Astrocyte (in vitro differentiated cells and primary cell): ENCODE data around the gene IL4I1.

ENCODE experiments used
- EZH2 ChIP-seq: IDR thresholded peaks from 2 replicates; pipeline ENCODE4 v1.6.1; 2012; ENCODE audit warnings: mild to moderate bottlenecking, low read length, inconsistent platforms; ENCODE audit not compliant: insufficient read depth
- TF ChIP-seq, protein P1 (sequence below): IDR thresholded peaks from 2 replicates; pipeline ENCODE4 v1.5.1; 2011; ENCODE audit warnings: low read depth, mild to moderate bottlenecking, inconsistent platforms, low read length, moderate library complexity; ENCODE audit not compliant: insufficient read depth

DNA sequence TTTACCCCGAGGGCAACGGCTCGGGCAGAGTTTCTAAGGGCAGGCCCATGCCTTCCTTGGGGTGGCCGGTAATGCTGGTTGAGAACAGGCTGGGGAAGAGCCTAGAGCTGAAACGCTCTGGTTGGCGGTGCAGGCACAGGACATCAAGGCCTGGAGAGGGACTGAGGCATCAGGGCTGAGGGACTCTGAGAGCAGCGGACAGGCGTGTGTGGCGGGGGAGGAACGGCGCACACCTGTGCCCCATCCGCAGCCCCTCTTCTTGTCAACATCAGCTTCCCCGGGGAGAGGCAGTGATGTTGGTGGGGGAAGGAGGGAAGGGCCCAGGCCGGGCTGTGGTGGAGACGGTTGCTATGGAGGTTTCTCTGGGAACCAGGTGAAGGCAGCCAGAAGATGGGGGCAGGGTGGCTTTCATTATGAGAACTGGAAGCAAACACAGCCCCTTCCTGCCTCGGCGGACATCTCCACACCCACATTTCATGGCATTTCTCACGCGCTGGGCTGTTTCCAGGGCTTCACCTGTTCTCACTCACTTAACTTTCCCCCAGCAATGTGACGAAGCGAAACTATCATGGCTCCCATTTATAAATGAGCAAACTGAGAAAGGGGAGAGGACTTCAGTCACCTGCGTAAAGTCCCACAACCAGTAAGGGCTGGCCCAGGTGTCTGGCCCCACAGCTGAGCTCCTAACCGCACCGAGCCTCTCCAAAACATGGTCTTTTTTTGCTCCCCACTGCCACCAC is 24.1 kb upstream of the IL4I1 start:
- TF ChIP-seq, protein P1, sequence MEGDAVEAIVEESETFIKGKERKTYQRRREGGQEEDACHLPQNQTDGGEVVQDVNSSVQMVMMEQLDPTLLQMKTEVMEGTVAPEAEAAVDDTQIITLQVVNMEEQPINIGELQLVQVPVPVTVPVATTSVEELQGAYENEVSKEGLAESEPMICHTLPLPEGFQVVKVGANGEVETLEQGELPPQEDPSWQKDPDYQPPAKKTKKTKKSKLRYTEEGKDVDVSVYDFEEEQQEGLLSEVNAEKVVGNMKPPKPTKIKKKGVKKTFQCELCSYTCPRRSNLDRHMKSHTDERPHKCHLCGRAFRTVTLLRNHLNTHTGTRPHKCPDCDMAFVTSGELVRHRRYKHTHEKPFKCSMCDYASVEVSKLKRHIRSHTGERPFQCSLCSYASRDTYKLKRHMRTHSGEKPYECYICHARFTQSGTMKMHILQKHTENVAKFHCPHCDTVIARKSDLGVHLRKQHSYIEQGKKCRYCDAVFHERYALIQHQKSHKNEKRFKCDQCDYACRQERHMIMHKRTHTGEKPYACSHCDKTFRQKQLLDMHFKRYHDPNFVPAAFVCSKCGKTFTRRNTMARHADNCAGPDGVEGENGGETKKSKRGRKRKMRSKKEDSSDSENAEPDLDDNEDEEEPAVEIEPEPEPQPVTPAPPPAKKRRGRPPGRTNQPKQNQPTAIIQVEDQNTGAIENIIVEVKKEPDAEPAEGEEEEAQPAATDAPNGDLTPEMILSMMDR = no peak
- no peak for TF ChIP-seq EZH2
